ENCODE results near the gene CMTR2. TPM values are rescaled to one million over a fixed set of nuclear protein-coding genes. Genes with fewer than 3 reads are reported as not detected.

CMTR2 gene, protein sequence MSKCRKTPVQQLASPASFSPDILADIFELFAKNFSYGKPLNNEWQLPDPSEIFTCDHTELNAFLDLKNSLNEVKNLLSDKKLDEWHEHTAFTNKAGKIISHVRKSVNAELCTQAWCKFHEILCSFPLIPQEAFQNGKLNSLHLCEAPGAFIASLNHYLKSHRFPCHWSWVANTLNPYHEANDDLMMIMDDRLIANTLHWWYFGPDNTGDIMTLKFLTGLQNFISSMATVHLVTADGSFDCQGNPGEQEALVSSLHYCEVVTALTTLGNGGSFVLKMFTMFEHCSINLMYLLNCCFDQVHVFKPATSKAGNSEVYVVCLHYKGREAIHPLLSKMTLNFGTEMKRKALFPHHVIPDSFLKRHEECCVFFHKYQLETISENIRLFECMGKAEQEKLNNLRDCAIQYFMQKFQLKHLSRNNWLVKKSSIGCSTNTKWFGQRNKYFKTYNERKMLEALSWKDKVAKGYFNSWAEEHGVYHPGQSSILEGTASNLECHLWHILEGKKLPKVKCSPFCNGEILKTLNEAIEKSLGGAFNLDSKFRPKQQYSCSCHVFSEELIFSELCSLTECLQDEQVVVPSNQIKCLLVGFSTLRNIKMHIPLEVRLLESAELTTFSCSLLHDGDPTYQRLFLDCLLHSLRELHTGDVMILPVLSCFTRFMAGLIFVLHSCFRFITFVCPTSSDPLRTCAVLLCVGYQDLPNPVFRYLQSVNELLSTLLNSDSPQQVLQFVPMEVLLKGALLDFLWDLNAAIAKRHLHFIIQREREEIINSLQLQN
- 11.9 and 12.0 TPM in 2 replicates for total RNA-seq

GRCh38 chr16:71288890-71289731 is at the start of gene CMTR2:
CMTR2 (minus strand) TSS chr16:71289402; CDS start chr16:71285920, 3,482 bp downstream.

Other genes starting within 250 kb of the CMTR2 start
- gene HYDIN, start 58.7 kb downstream of the CMTR2 start, total RNA-seq: 0.06 and 0.24 TPM in 2 replicates
- gene CALB2, start 69.3 kb upstream of the CMTR2 start, total RNA-seq: not detected in 2 replicates
- gene TLE7, start 152.7 kb upstream of the CMTR2 start, total RNA-seq: not detected in 2 replicates
- 2.4 and 5.1 TPM in 2 replicates for gene ZNF23, start 172.8 kb upstream of the CMTR2 start, total RNA-seq
- 1.8 and 3.3 TPM in 2 replicates for gene ZNF19, start 199.9 kb upstream of the CMTR2 start, total RNA-seq
- not detected in 2 replicates for gene CHST4, start 237.0 kb upstream of the CMTR2 start, total RNA-seq